NCI-H2171 (cell line): ENCODE data around the gene ZNF785.
"Not testable (repeated sequence)": the region's sequence is repeated elsewhere in the genome, so short reads cannot be mapped to it uniquely, and the experiment has no call there.

Experiments
- DNase-seq: peaks from one replicate; lab custom pipeline; 2025; lab: John Stamatoyannopoulos, UW

Gene ZNF785

GRCh38 chr16:30539000-30539964, 46.2 kb downstream of the ZNF785 start:
- DNase-seq: no peak

- DNase-seq: not testable (repeated sequence)
These were observed 49.0 kb downstream of the ZNF785 start for GRCh38 chr16:30536391-30537024.

GRCh38 chr16:30535777-30536190, 49.7 kb downstream of the ZNF785 start:
- peak; percentile 41 for DNase-seq

GRCh38 chr16:30535106-30535776, 50.3 kb downstream of the ZNF785 start:
- DNase-seq: peak; percentile 48

GRCh38 chr16:30534368-30535105, 51.0 kb downstream of the ZNF785 start, which contains the start of gene ZNF747:
Gene ZNF747, minus strand, starts transcription at chr16:30534858. Its CDS starts 179 bp downstream, at chr16:30534679.
- DNase-seq: peak; percentile 93

GRCh38 chr16:30533748-30534367, 51.6 kb downstream of the ZNF785 start:
- no peak for DNase-seq

GRCh38 chr16:30533146-30533522, 52.4 kb downstream of the ZNF785 start:
- no peak for DNase-seq

GRCh38 chr16:30532285-30533145, 53.0 kb downstream of the ZNF785 start:
- no peak for DNase-seq
